Myocyte (in vitro differentiated cells): Measurements from ENCODE around the gene NKAPL. TPM values are rescaled to one million over a fixed set of nuclear protein-coding genes. Genes with fewer than 3 reads are reported as not detected.
"Not testable (repeated sequence)": the region's sequence is repeated elsewhere in the genome, so short reads cannot be mapped to it uniquely, and the experiment has no call there.

Experiments used
- DNase-seq: peaks from one replicate; pipeline ENCODE4 v3.0.0-alpha.2; 2012; ENCODE audit warnings: low read depth
- total RNA-seq: library from RNA; depleted of rRNA; stranded (reverse); fragments of >200 nt; gene quantifications from 2 replicates; pipeline ENCODE4 v1.2.3, GENCODE V29; 2014

NKAPL gene
- total RNA-seq, 1 donor from 2014 or later = not detected

- DNase-seq = no peak
These were observed 37.5 kb downstream of the NKAPL start for GRCh38 chr6:28296520-28297060.

- DNase-seq = no peak
These were observed 44.5 kb downstream of the NKAPL start for GRCh38 chr6:28303570-28303969.

GRCh38 chr6:28306363-28306762, 47.3 kb downstream of the NKAPL start:
- not testable (repeated sequence) for DNase-seq

Other genes starting within 250 kb of the NKAPL start
- gene ZNF165, start 178.7 kb upstream of the NKAPL start, total RNA-seq = 0.78 TPM in 1 of 2 replicates, not detected in the other
- 1.2 and 3.2 TPM in 2 replicates for gene ZSCAN16, start 134.7 kb upstream of the NKAPL start, total RNA-seq
- gene ZKSCAN8, start 117.4 kb upstream of the NKAPL start, total RNA-seq = 23.8 and 26.4 TPM in 2 replicates
- gene ZSCAN9, start 34.0 kb upstream of the NKAPL start, total RNA-seq = 18.1 and 19.5 TPM in 2 replicates
- gene ZKSCAN4, start 7.0 kb upstream of the NKAPL start, total RNA-seq = 3.7 and 4.6 TPM in 2 replicates
- gene ZSCAN26, start 7.8 kb downstream of the NKAPL start, total RNA-seq = 8.6 and 10.8 TPM in 2 replicates
- gene PGBD1, start 22.3 kb downstream of the NKAPL start, total RNA-seq = 4.6 and 4.8 TPM in 2 replicates
- gene ZSCAN31, start 76.9 kb downstream of the NKAPL start, total RNA-seq = 12.5 and 13.2 TPM in 2 replicates
- 4.4 and 5.5 TPM in 2 replicates for gene ZKSCAN3, start 90.7 kb downstream of the NKAPL start, total RNA-seq
- gene ZSCAN12, start 140.4 kb downstream of the NKAPL start, total RNA-seq = 4.0 TPM in 2 replicates
- 2.0 and 2.5 TPM in 2 replicates for gene ZSCAN23, start 184.2 kb downstream of the NKAPL start, total RNA-seq